Brain microvascular endothelial cell (primary cell): ENCODE measurements around the gene ADAMTS17.

Experiments
- DNase-seq: peaks from one replicate; pipeline ENCODE4 v3.0.0-alpha.2; 2020
- H3K27ac ChIP-seq: fragments of 250-450 bp; sonication (Bioruptor Pico); 2 replicates; pipeline ENCODE4 v1.5.1; 2020; ENCODE audit warnings: mild to moderate bottlenecking, moderate library complexity
- H3K27me3 ChIP-seq: fragments of 250-450 bp; sonication (Bioruptor Pico); replicated peaks from 2 replicates; pipeline ENCODE4 v1.5.1; 2020; ENCODE audit warnings: mild to moderate bottlenecking
- H3K36me3 ChIP-seq: fragments of 250-450 bp; sonication (Bioruptor Pico); replicated peaks from 2 replicates; pipeline ENCODE4 v1.5.1; 2020; ENCODE audit warnings: mild to moderate bottlenecking
- H3K4me3 ChIP-seq: 2 replicates; pipeline ENCODE4 v1.5.1; 2011; ENCODE audit warnings: low read depth, mild to moderate bottlenecking, control low read depth, low read length, moderate library complexity
- in situ Hi-C: cut with HindIII; loops from 2 replicates; pipeline ENCODE4 v1.10.0; 2017; ENCODE audit warnings: low sequenced_read_pairs, low pct_ligation_motif_present
- TF ChIP-seq, protein P1 (sequence below): IDR thresholded peaks from 2 replicates; pipeline ENCODE4 v1.5.1; 2011; ENCODE audit warnings: low read depth, mild to moderate bottlenecking, moderate library complexity, low read length, control low read depth, inconsistent platforms; ENCODE audit errors: missing control alignments

The ADAMTS17 gene

DNA sequence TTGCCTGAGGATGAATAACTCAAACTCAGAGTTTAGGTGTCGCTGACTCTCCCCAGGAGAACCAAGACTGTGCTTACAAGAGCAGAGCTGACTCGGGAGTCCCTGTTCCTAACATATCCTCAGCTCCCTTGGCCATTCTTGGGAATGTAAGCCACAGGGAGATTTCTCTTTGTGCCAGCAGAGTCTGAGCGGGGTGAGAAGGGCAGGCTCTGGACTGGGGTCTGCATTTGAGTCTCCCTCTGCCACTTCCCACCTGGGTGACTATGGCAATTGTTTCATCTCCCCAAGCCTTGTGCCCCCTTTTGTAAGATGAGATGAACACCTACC, 126.0 kb downstream of the ADAMTS17 start:
- H3K4me3 ChIP-seq = no peak overlapping the region
- no peaks in the 10 kb centered on the region for H3K36me3 ChIP-seq
- DNase-seq = no peak
- TF ChIP-seq, protein P1, sequence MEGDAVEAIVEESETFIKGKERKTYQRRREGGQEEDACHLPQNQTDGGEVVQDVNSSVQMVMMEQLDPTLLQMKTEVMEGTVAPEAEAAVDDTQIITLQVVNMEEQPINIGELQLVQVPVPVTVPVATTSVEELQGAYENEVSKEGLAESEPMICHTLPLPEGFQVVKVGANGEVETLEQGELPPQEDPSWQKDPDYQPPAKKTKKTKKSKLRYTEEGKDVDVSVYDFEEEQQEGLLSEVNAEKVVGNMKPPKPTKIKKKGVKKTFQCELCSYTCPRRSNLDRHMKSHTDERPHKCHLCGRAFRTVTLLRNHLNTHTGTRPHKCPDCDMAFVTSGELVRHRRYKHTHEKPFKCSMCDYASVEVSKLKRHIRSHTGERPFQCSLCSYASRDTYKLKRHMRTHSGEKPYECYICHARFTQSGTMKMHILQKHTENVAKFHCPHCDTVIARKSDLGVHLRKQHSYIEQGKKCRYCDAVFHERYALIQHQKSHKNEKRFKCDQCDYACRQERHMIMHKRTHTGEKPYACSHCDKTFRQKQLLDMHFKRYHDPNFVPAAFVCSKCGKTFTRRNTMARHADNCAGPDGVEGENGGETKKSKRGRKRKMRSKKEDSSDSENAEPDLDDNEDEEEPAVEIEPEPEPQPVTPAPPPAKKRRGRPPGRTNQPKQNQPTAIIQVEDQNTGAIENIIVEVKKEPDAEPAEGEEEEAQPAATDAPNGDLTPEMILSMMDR = no peak
- H3K27ac ChIP-seq = no peak overlapping the region
- in situ Hi-C loops = no loop called here
- no peaks in the 10 kb centered on the region for H3K27me3 ChIP-seq

DNA sequence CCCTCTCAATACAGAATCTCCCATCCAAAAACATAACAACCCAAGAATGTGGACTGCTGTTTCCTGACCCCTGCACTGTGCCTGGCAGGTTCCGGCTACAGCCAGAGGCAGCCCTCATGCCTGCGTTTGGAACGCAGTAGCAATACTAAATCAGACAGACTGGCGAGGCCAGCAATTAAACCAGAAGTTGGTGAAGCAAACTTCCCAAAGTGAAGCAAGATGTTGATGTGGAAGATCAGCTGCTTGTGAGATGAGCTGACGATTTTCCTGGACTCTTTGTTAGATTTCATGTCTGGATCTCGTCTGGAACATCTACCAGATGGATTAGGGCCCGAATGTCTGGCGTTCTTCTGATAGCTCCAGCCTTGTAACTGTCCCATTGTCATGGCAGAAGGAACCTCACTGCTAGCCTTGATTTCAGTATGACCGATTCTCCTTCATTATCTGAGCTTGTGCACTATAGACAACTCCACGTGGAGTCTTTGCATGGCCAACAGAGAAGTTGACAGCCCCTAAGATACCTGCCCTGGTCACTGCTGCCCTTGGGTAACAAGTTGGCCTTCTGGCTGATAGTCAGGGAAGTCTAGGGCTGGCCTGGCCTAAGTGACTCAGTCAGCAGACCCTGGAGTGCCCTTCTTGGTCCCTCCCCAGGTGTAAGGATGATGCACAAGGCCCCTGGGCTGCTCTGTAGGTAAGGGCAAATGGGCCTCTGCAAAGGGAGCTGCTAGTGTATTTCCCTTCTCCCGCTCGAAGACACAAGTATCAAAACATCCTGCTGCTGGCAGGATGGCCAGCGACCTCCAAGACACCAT, 126.5 kb downstream of the ADAMTS17 start:
- in situ Hi-C loops = no loop called here
- TF ChIP-seq, protein P1 = no peak
- H3K36me3 ChIP-seq = no peaks in the 10 kb centered on the region
- no peak for DNase-seq
- H3K27ac ChIP-seq = no peak overlapping the region
- no peaks in the 10 kb centered on the region for H3K27me3 ChIP-seq
- H3K4me3 ChIP-seq = no peak overlapping the region

DNA sequence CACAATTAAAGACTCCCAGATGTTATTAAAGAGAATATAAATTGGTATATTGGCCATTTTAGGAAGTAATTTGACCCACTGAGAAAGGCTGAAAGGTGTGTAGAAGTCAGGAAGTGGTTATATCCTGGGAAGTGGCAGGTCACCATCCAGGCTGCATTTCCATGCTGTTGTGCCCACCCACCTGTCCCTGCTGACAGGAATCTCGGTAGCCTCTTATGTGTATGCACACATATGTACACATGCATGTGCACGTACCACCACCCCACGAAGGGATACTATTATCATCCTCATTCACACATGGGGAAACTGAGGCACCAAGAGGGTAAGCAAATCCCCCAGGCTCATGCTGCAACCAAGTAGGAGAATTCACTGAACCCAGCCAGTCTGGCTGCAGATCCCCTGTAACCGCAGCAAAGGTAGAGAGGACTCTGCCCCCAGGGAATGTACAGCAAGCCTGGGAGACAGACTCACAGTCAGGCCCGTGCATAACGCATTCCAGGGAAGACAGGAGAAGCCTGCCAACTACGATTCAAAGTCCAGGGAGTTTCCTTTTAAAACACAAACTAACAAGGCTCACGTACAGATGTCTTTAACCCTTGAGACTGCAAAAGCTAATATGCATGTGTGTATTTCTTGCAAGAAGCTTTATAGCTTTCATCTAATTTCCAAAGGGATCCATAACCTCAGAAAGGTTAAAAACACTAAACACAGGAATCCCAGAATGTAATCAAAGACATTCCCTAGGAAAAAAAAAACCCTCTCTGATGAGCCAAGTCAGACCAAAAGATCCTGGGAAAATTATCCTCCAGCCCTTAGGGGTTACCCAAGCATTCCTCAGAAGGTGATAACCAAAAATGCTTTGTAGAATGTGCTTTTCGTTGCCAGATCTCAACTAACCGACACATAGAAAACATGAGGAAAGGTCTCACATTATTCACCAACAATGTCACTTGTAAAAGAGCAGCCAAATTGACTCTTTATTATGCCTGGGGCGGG, 129.6 kb downstream of the ADAMTS17 start:
- DNase-seq = no peak
- H3K27me3 ChIP-seq = no peaks in the 10 kb centered on the region
- no peak overlapping the region for H3K27ac ChIP-seq
- in situ Hi-C loops = no loop called here
- no peak overlapping the region for H3K4me3 ChIP-seq
- TF ChIP-seq, protein P1 = no peak
- H3K36me3 ChIP-seq = no peaks in the 10 kb centered on the region

DNA sequence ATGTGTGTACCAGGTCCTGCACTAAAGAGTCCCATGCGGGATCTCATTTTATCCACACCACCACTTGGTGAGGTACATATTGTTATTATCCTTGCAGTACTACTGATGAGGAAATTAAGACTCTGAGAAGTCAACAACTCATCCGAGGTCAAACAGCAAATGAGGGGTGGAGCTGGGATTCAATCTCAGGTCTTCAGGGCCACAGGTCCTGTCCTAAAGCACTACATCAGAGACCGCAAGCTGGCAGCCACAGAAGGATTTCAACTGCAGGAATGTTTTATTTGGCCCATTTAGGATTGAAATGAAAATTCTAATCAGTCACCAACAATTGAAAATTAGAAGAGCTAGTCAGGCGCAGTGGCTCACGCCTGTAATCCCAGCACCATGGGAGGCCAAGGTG, 131.4 kb downstream of the ADAMTS17 start:
- no peak overlapping the region for H3K4me3 ChIP-seq
- in situ Hi-C loops = no loop called here
- DNase-seq = no peak
- H3K27me3 ChIP-seq = no peaks in the 10 kb centered on the region
- TF ChIP-seq, protein P1 = no peak
- no peak overlapping the region for H3K27ac ChIP-seq
- no peaks in the 10 kb centered on the region for H3K36me3 ChIP-seq

DNA sequence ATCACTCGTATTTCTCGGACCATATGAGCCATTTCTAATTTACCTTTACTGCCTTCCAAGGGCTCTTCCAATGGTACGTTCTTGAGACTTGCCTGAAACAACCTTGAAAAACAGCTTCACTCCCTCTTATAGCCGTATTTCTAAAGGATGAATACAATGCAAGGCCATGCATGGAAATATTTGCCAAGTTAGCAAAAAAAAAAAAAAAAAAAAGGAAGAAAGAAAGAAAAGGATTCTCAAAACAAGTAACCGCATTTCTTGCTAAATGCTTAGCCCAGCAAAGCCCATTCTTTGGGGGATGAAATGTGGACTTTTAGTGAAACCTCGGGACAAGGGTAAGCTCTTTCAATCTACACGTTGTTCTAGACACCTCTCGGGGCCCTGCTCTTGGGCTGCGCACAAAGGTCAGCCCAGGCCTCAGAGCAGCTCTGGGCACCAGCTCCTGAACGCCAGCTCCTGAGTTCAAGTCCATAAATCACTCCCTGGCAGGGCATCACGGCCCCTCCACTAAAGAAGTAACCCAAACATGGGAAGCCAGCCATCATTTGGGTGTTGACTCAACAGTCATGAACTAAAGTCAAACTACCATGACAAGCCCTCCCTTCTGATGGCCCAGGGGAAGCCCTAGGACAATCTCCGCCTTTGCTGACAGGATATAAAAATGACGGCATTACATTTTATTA, 132.7 kb downstream of the ADAMTS17 start:
- DNase-seq = no peak
- no peaks in the 10 kb centered on the region for H3K36me3 ChIP-seq
- no peak overlapping the region for H3K4me3 ChIP-seq
- no peak overlapping the region for H3K27ac ChIP-seq
- in situ Hi-C loops = no loop called here
- no peaks in the 10 kb centered on the region for H3K27me3 ChIP-seq
- TF ChIP-seq, protein P1 = no peak
